ENCODE data around the gene TRPM2.
"Not testable (repeated sequence)": the region's sequence is repeated elsewhere in the genome, so short reads cannot be mapped to it uniquely, and the experiment has no call there.

Gene TRPM2

GRCh38 chr21:44354775-44355771, 1.7 kb downstream of the TRPM2 start:
- no peak for DNase-seq

GRCh38 chr21:44356160-44356559, 2.7 kb downstream of the TRPM2 start:
- no peak for DNase-seq

- no peak for DNase-seq
These were observed 3.2 kb downstream of the TRPM2 start for GRCh38 chr21:44356636-44357035.

- no peak for DNase-seq
These were observed 3.8 kb downstream of the TRPM2 start for GRCh38 chr21:44357064-44357837.

GRCh38 chr21:44359396-44359795, 6.0 kb downstream of the TRPM2 start:
- DNase-seq = no peak

- no peak for DNase-seq
These were observed 6.7 kb downstream of the TRPM2 start for GRCh38 chr21:44360159-44360558.

- DNase-seq = not testable (repeated sequence)
These were observed 8.5 kb downstream of the TRPM2 start for GRCh38 chr21:44361903-44362302.

- no peak for DNase-seq
These were observed 9.9 kb downstream of the TRPM2 start for GRCh38 chr21:44363278-44363677.

- no peak for DNase-seq
These were observed 11.0 kb downstream of the TRPM2 start for GRCh38 chr21:44364151-44365053.

GRCh38 chr21:44365251-44365966, 12.0 kb downstream of the TRPM2 start:
- no peak for DNase-seq

GRCh38 chr21:44365967-44366585, 12.7 kb downstream of the TRPM2 start:
- no peak for DNase-seq

- no peak for DNase-seq
These were observed 13.3 kb downstream of the TRPM2 start for GRCh38 chr21:44366586-44367211.

GRCh38 chr21:44368711-44369446, 15.5 kb downstream of the TRPM2 start:
- DNase-seq = peak in 1 of 2 experiments; percentile 41

- DNase-seq = peak in 1 of 2 experiments; percentile 56
These were observed 16.8 kb downstream of the TRPM2 start for GRCh38 chr21:44370027-44370735.

GRCh38 chr21:44370786-44371410, 17.5 kb downstream of the TRPM2 start:
- DNase-seq = no peak

- no peak for DNase-seq
These were observed 18.2 kb downstream of the TRPM2 start for GRCh38 chr21:44371596-44371995.

- no peak for DNase-seq
These were observed 19.2 kb downstream of the TRPM2 start for GRCh38 chr21:44372616-44373015.

GRCh38 chr21:44374601-44375280, 21.3 kb downstream of the TRPM2 start:
- DNase-seq = no peak

- DNase-seq = no peak
These were observed 21.8 kb downstream of the TRPM2 start for GRCh38 chr21:44375281-44375651.

Data from NCI-H526 (cell line).